ENCODE data around the gene ROS1.

The ROS1 gene

DNA sequence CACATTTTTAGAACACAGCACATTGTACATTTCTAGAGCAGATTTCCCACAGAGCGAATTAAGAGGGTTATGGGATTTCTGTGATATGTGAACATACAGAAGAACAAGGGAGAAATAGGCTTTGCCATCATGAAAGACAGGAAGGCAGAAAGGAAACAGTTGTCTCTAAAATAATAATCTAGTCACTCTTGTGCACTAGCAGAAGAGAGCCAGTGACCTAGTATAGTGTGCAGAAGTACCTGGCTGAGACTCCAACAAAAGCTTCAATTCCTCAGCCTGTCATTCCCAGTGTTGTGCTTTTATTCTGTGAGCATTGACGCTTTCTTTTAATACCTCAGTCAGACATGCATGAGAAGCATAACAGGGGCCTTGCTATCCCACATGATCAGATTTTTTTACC is 39.0 kb upstream of the ROS1 start:
- TF ChIP-seq, protein P1, sequence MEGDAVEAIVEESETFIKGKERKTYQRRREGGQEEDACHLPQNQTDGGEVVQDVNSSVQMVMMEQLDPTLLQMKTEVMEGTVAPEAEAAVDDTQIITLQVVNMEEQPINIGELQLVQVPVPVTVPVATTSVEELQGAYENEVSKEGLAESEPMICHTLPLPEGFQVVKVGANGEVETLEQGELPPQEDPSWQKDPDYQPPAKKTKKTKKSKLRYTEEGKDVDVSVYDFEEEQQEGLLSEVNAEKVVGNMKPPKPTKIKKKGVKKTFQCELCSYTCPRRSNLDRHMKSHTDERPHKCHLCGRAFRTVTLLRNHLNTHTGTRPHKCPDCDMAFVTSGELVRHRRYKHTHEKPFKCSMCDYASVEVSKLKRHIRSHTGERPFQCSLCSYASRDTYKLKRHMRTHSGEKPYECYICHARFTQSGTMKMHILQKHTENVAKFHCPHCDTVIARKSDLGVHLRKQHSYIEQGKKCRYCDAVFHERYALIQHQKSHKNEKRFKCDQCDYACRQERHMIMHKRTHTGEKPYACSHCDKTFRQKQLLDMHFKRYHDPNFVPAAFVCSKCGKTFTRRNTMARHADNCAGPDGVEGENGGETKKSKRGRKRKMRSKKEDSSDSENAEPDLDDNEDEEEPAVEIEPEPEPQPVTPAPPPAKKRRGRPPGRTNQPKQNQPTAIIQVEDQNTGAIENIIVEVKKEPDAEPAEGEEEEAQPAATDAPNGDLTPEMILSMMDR (IDR thresholded peaks at IDR 0.05; ENCODE audit: low read depth, low read length) = no peak
- DNase-seq (ENCODE audit: extremely low read depth, low read depth) = no peak

DNA sequence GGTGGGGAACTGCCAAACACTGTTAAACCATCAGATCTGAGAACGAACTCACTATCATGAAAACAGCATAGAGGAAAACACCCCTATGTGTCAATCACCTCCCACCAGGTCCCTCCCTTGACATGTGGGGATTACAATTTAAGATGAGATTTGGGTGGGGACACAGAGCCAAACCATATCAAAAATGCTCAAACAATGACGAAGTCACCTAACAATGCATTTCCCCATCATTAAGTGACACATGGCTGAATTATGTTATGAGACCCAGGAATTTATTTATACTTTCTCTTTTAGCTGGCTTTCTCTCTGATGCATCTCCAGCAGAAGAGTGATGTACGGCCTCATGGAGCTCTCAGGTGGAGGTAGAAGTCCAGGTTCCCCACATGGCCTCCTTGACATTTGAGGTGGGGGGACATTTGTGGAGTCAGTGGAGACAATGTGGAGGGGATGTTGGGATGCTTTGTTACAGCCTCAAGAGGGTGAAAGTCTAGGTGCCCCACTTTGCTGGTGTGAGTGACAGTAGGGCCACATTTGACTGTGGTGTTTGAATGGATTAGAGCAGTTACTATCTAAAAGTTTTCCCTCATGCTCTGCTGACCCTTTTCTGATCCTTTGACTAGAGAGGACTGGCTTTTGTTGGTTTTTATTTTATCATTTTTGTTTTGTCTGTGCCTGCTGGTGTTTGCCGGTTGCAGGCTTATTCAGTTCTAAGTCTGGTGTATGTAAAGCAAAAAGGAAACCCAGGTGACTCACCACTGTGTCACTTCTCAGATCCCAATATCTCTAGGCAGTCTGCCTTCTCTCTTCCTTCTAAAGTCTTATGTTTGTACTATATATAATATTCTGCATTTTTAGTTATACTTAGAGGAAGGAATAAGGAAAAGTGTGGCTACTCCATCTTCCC is 38.3 kb upstream of the ROS1 start:
- TF ChIP-seq, protein P1 (IDR thresholded peaks at IDR 0.05; ENCODE audit: low read depth, low read length) = no peak
- DNase-seq (ENCODE audit: extremely low read depth, low read depth) = no peak

DNA sequence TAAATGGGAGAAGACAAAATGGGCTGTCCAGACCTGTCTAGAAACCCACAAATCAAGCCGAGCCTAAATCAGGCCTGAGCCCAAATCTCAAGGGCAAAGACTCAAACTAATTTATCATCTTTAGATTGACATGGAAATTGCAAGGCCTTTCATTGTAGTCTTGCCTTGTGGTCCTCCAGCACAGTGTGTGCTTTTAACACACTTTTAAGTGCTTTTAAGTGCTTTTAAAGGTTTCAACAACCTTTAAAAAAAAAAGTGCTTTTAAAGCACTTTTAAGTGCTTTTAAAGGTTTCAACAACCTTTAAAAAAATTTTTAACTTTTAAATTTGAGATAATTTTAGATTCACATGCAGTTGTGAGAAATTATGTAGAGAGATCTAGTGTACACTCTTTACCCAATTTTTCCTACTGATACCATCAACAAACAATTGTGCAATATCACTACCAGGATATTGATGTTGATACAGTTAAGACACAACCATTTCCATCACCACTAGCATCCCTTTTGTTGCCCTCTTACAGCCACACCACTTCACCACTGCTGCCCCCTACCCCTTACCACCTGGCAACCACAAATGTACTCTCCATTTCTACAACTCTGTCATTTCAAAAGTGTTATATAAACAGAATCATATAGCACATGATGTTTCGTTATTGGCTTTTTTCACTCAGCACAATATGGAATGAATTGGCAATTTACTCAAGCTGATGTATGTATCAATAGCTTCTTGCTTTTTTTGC is 33.6 kb upstream of the ROS1 start:
- no peak for DNase-seq (ENCODE audit: extremely low read depth, low read depth)
- TF ChIP-seq, protein P1 (IDR thresholded peaks at IDR 0.05; ENCODE audit: low read depth, low read length) = no peak

DNA sequence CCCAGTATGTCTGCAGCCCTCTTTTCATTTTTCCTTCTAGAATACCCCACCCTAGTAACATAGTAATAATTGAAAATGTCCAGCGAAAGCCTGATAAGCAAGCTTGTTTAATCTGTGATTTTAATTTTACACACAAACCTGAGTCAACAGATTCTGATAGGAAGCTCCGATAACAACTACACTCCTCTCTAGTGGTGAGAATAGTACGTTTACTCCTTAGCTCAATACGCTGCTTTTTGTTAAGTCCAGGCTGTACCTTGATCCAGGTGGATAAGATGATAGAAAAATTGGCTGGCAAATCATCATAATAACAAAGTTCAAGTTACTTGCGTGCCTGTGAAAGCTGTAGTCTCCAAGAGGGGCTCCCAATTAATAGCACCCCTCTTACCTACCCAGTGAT is 31.3 kb upstream of the ROS1 start:
- TF ChIP-seq, protein P1 (IDR thresholded peaks at IDR 0.05; ENCODE audit: low read depth, low read length) = no peak
- no peak for DNase-seq (ENCODE audit: extremely low read depth, low read depth)

DNA sequence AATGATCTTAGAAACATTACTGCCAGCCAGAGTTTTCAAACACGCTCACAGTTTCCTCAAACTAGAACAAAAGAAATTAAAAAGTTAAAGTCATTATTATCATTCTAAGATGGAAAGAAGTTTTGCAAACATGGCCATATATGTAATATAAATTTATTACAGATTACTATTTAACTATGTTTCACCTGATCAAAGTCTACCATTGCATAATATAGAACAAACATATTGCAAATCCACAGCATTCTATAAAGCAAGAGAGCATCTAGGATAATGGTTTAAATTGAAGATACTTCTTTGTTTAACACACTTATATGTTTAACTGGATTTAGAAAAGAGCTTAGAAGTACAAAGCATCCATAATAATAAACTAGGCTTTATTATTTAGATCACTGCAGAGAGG is 30.5 kb upstream of the ROS1 start:
- TF ChIP-seq, protein P1 (IDR thresholded peaks at IDR 0.05; ENCODE audit: low read depth, low read length) = no peak
- no peak for DNase-seq (ENCODE audit: extremely low read depth, low read depth)

DNA sequence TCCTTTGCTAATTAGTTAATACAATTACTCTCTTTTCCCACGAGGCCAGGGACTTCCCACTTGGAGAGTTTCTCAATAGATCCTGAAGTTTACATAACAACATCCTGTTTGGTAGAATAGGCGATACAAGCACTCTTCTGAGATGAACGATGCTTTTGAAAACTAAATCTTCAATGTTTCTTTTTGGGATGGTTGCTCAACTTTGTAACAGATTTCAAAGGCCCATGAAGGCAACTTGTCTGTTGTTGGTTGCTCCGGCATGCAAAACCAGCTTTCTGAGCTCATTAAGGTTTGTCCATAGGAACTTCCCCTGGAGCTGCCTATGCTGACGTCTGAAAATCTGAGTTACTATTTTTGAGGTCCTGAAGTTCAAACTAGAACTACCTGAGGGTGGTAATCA is 25.9 kb upstream of the ROS1 start:
- TF ChIP-seq, protein P1 (IDR thresholded peaks at IDR 0.05; ENCODE audit: low read depth, low read length) = no peak
- DNase-seq (ENCODE audit: extremely low read depth, low read depth) = no peak
